ENCODE results near the gene CARD8.

Gene CARD8

GRCh38 chr19:48169578-48169938 is 86.2 kb downstream of the CARD8 start:
- peak; percentile 89 for DNase-seq

GRCh38 chr19:48168689-48169088 is 87.0 kb downstream of the CARD8 start:
- no peak for DNase-seq

- no peak for DNase-seq
Measured at GRCh38 chr19:48158210-48158790, 97.4 kb downstream of the CARD8 start.
